Measurements from ENCODE around the gene FGD4. TPM values are rescaled to one million over a fixed set of nuclear protein-coding genes. Genes with fewer than 3 reads are reported as not detected.

FGD4 gene
- total and polyA plus RNA-seq, 3 donors from 2014 or later, result 51.0 to 90.2 (median 74.9) TPM

- H3K27ac ChIP-seq, result peak overlapping the region; percentile 9 to 10
- H3K36me3 ChIP-seq (ENCODE audit: low read depth, missing control alignments), result no peaks in the 10 kb centered on the region
- DNase-seq, result peak; percentile 37
- no peak overlapping the region for H3K4me3 ChIP-seq
- intact Hi-C loops (cut with DNase I; ENCODE audit: low total_unique reads), result no loop called here
- no peaks in the 10 kb centered on the region for H3K27me3 ChIP-seq
- H3K9me3 ChIP-seq, result no peaks in the 10 kb centered on the region
- TF ChIP-seq, protein P1, sequence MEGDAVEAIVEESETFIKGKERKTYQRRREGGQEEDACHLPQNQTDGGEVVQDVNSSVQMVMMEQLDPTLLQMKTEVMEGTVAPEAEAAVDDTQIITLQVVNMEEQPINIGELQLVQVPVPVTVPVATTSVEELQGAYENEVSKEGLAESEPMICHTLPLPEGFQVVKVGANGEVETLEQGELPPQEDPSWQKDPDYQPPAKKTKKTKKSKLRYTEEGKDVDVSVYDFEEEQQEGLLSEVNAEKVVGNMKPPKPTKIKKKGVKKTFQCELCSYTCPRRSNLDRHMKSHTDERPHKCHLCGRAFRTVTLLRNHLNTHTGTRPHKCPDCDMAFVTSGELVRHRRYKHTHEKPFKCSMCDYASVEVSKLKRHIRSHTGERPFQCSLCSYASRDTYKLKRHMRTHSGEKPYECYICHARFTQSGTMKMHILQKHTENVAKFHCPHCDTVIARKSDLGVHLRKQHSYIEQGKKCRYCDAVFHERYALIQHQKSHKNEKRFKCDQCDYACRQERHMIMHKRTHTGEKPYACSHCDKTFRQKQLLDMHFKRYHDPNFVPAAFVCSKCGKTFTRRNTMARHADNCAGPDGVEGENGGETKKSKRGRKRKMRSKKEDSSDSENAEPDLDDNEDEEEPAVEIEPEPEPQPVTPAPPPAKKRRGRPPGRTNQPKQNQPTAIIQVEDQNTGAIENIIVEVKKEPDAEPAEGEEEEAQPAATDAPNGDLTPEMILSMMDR (IDR thresholded peaks at IDR 0.05), result no peak
- no peak for TF ChIP-seq POLR2A (IDR thresholded peaks at IDR 0.05)
- H3K4me1 ChIP-seq, result peaks cover 12% of the 10 kb centered on the region
- WGBS, 2 donors, result 40 to 75% methylated on average over 2 of the region's 2 CpGs
Measured at GRCh38 chr12:32566663-32567295, 167.4 kb downstream of the FGD4 start.

DNA sequence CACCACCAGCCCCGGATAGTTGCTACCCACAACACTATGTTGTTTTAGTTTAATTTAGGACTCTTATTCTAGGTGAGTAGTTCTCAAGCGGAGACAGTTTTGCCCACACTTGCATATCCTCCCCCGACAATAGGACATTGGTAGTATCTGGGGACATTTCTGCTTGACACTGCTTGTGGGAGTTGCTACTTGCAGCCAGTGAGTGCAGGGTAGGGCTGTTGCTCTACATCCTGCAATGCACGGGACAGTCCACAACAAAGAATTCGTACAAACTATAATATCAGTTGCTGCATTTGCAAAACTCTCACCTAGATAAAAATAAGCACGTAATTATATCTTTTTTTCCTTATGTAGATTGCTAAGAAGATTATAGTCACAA lies 167.9 kb downstream of the FGD4 start:
- TF ChIP-seq POLR2A (IDR thresholded peaks at IDR 0.05), result no peak
- TF ChIP-seq, protein P1 (IDR thresholded peaks at IDR 0.05), result no peak
- DNase-seq, result no peak
- Histone ChIP-seq H3K27me3 (no peaks in the 10 kb centered on the region), H3K4me1 (peaks cover 12% of the 10 kb centered on the region), H3K4me3 (no peak overlapping the region), H3K27ac (peak overlapping the region; percentile 9 to 10), H3K36me3 (ENCODE audit: low read depth, missing control alignments) (no peaks in the 10 kb centered on the region), H3K9me3 (no peaks in the 10 kb centered on the region)
- 55 to 74% methylated on average over 6 of the region's 6 CpGs for WGBS, 2 donors
- intact Hi-C loops (cut with DNase I; ENCODE audit: low total_unique reads), result no loop called here

DNA sequence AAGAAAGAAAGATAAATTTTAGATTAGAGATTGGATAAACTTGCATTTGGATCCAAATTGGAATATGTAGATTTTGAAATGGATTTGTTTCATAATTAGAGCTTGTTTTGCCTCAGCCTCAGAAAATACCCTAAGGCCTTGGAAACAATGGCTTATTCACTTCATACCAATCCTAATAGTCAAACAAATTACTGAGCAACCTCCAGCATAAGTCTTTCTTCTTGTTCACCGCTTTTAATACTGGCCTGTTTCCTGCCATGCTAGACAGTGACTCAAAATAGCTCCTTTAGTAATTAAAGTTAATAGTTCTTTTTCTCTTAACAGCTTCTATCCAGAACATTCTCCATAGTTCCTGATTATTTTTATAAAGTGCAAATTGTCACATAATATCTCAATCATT lies 168.9 kb downstream of the FGD4 start:
- Histone ChIP-seq H3K9me3 (no peaks in the 10 kb centered on the region), H3K36me3 (ENCODE audit: low read depth, missing control alignments) (no peaks in the 10 kb centered on the region), H3K4me1 (peaks cover 12% of the 10 kb centered on the region), H3K27ac (peak overlapping the region in 1 of 2 donors; percentile 19), H3K27me3 (no peaks in the 10 kb centered on the region), H3K4me3 (no peak overlapping the region)
- intact Hi-C loops (cut with DNase I; ENCODE audit: low total_unique reads), result no loop called here
- TF ChIP-seq, protein P1 (IDR thresholded peaks at IDR 0.05), result no peak
- no peak for TF ChIP-seq POLR2A (IDR thresholded peaks at IDR 0.05)
- no peak for DNase-seq
- 74 to 78% methylated on average over 1 of the region's 1 CpG for WGBS, 2 donors

DNA sequence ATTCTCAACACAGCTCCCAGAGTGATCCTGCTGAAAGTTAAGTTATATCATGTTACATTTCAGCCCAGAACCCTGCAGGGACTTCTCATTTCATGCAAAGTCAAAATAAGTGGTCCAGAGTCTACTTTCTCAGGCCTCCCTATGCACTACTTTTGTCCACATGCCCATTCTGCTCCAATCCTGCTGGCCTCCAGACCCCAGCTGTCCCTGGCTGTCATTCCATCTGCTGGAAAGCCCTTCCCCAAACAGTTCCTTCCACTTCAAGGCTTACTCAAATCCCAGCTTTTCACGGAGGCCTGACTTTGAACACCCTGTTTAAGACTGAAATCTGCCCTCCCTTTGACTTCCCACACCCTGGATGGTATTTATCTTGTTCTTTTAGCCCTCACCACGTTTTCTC lies 169.9 kb downstream of the FGD4 start:
- no peak for DNase-seq
- no peaks in the 10 kb centered on the region for H3K27me3 ChIP-seq
- no peak overlapping the region for H3K27ac ChIP-seq
- TF ChIP-seq, protein P1 (IDR thresholded peaks at IDR 0.05), result no peak
- TF ChIP-seq POLR2A (IDR thresholded peaks at IDR 0.05), result no peak
- intact Hi-C loops (cut with DNase I; ENCODE audit: low total_unique reads), result no loop called here
- WGBS, 2 donors, result 39 to 60% methylated on average over 2 of the region's 2 CpGs
- H3K36me3 ChIP-seq (ENCODE audit: low read depth, missing control alignments), result no peaks in the 10 kb centered on the region
- no peaks in the 10 kb centered on the region for H3K9me3 ChIP-seq
- no peak overlapping the region for H3K4me3 ChIP-seq
- peaks cover 12% of the 10 kb centered on the region for H3K4me1 ChIP-seq

GRCh38 chr12:32574585-32574984 lies 175.2 kb downstream of the FGD4 start:
- Histone ChIP-seq H3K4me1 (peaks cover 4% of the 10 kb centered on the region), H3K36me3 (ENCODE audit: low read depth, missing control alignments) (no peaks in the 10 kb centered on the region), H3K27me3 (no peaks in the 10 kb centered on the region), H3K9me3 (no peaks in the 10 kb centered on the region), H3K4me3 (no peak overlapping the region), H3K27ac (no peak overlapping the region)
- no peak for TF ChIP-seq POLR2A (IDR thresholded peaks at IDR 0.05)
- TF ChIP-seq, protein P1 (IDR thresholded peaks at IDR 0.05), result no peak
- intact Hi-C loops (cut with DNase I; ENCODE audit: low total_unique reads), result no loop called here
- DNase-seq, result no peak
- 88 to 93% methylated on average over 1 of the region's 1 CpG for WGBS, 2 donors

All from testis (tissue), 3 donors.